ENCODE data around the gene NRIP1.

Gene NRIP1

GRCh38 chr21:14918527-14918926 is 146.3 kb downstream of the NRIP1 start:
- DNase-seq (ENCODE audit: low spot score): no peak
- in situ Hi-C loops (cut with MboI; ENCODE audit: low sequenced_read_pairs, unreplicated experiment): no loop called here
- no peak for TF ChIP-seq CTCF (IDR thresholded peaks at IDR 0.05; ENCODE audit: borderline replicate concordance, control extremely low read depth, extremely low read depth, insufficient read depth, missing control alignments)

- in situ Hi-C loops (cut with MboI; ENCODE audit: low sequenced_read_pairs, unreplicated experiment): no loop called here
- TF ChIP-seq CTCF (IDR thresholded peaks at IDR 0.05; ENCODE audit: borderline replicate concordance, control extremely low read depth, extremely low read depth, insufficient read depth, missing control alignments): no peak
- DNase-seq (ENCODE audit: low spot score): no peak
These were observed 147.0 kb downstream of the NRIP1 start for GRCh38 chr21:14917762-14918161.

GRCh38 chr21:14916676-14917141 is 148.1 kb downstream of the NRIP1 start:
- no peak for TF ChIP-seq CTCF (IDR thresholded peaks at IDR 0.05; ENCODE audit: borderline replicate concordance, control extremely low read depth, extremely low read depth, insufficient read depth, missing control alignments)
- no peak for DNase-seq (ENCODE audit: low spot score)
- in situ Hi-C loops (cut with MboI; ENCODE audit: low sequenced_read_pairs, unreplicated experiment): no loop called here

GRCh38 chr21:14913638-14914037 is 151.2 kb downstream of the NRIP1 start:
- no peak for DNase-seq (ENCODE audit: low spot score)
- no peak for TF ChIP-seq CTCF (IDR thresholded peaks at IDR 0.05; ENCODE audit: borderline replicate concordance, control extremely low read depth, extremely low read depth, insufficient read depth, missing control alignments)
- in situ Hi-C loops (cut with MboI; ENCODE audit: low sequenced_read_pairs, unreplicated experiment): no loop called here

- TF ChIP-seq CTCF (IDR thresholded peaks at IDR 0.05; ENCODE audit: borderline replicate concordance, control extremely low read depth, extremely low read depth, insufficient read depth, missing control alignments): no peak
- DNase-seq (ENCODE audit: low spot score): no peak
- in situ Hi-C loops (cut with MboI; ENCODE audit: low sequenced_read_pairs, unreplicated experiment): no loop called here
These were observed 153.4 kb downstream of the NRIP1 start for GRCh38 chr21:14911351-14911750.

Data from GM13976 (cell line).